ENCODE measurements around the gene SPACA6.
A peak's percentile ranks its signal among the peaks of the same experiment; 100 is the strongest.
"Not testable (repeated sequence)": the region's sequence is repeated elsewhere in the genome, so short reads cannot be mapped to it uniquely, and the experiment has no call there.

SPACA6 gene

DNA sequence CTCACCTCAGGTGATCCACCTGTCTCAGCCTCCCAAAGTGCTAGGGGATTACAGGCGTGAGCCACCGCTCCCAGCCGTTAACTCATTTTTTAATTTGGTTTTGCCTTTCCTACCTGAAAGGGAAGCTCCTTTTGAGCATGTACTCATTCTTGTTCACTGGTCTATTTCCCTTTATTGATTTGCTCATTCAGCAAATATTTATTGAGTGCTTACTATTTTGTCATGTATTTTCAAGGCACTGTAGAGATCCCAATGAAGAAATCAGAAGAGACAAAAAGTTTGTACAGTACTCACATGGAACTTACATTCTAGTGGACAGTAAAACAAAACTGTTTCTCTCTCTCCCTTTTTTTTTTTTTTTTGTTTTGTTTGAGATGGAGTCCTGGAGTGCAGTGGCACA is 13.8 kb downstream of the SPACA6 start:
- no peak for DNase-seq

- DNase-seq, result no peak
Observed at GRCh38 chr19:51708811-51709210, 15.7 kb downstream of the SPACA6 start.

DNA sequence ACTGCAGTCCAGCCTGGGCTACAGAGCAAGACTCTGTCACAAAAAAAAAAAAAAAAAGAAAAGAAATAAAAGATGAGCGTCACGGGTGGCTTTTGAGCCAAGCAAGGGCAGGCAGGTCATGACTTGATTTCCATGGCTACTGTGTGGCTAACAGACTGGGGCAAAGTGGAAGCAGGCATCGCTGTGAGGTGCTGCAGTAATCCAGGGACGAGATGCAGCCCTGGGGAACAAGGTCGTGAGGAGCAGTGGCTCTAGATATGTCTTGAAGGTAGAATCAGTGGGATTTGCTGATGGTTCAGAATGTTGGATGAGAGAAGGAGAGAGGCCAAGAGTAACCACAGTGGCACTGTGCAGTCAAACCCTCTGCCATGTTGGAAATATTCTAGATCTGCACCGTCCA is 16.4 kb downstream of the SPACA6 start:
- DNase-seq, result no peak

DNA sequence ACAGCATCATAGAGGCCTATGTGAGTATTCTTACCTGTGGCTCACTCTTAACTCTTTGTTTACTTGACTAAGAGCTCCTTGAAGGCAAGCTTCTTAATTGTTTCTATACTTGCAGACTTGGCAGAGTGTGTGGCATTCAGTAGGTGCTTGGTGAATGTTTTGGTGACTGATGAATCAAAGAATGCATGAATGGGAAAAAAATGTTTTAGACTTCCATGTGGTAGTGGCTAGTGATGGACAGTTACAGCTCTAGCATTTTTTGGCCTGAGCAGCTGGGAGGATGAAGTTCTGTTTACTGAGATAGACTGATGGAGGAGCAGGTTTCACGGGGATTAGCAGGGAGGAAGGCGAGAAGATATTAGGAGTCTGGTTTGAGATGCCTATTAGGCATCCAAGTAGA is 17.0 kb downstream of the SPACA6 start:
- DNase-seq, result no peak

DNA sequence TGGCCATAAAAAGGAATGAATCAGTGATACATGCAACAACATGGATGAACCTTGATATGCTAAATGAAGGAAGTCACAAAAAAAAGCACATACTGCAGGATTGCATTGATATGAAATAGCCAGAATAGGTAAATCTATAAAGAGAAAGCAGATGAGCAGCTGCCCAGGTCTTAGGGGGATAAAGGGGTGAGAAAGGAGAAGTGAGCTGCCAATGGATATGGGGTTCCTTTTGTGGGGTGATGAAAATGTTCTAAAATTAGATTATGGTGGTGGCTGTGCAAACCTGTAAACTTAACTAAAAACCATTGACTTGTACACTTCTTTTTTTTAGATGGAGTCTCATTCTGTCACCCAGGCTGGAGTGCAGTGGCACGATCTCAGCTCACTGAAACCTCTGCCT is 18.6 kb downstream of the SPACA6 start:
- DNase-seq, result no peak

DNA sequence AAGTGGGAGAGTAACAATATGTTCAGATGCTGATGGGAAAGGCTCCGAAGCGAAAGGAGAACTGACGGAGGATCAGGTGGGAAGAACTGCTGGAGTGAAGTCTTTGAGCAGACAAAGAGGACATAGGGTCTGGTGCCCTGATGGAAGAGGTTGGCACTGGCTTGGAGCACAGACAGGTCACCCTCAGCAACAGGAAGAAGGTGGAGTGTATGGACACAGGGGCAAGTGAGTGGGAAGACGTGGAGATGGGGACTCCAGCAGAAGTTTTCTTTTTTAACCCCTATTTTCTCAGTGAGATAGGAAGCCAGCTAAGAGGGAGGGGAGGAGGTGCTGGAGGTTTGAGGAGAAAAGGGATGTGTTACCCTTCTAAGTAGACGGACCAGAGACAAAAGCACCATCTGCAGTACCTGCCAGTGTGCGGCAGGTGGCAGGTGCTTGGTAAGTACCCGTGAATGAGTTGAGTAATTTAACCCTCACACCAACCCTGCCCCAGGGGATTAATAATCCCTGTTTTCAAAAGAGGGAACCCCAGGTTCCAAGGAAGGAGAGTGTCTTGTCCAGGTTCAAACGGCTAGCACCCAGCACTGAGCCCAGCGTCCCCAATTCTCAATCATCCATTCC is 19.4 kb downstream of the SPACA6 start:
- DNase-seq, result peak; percentile 1 to 12

DNA sequence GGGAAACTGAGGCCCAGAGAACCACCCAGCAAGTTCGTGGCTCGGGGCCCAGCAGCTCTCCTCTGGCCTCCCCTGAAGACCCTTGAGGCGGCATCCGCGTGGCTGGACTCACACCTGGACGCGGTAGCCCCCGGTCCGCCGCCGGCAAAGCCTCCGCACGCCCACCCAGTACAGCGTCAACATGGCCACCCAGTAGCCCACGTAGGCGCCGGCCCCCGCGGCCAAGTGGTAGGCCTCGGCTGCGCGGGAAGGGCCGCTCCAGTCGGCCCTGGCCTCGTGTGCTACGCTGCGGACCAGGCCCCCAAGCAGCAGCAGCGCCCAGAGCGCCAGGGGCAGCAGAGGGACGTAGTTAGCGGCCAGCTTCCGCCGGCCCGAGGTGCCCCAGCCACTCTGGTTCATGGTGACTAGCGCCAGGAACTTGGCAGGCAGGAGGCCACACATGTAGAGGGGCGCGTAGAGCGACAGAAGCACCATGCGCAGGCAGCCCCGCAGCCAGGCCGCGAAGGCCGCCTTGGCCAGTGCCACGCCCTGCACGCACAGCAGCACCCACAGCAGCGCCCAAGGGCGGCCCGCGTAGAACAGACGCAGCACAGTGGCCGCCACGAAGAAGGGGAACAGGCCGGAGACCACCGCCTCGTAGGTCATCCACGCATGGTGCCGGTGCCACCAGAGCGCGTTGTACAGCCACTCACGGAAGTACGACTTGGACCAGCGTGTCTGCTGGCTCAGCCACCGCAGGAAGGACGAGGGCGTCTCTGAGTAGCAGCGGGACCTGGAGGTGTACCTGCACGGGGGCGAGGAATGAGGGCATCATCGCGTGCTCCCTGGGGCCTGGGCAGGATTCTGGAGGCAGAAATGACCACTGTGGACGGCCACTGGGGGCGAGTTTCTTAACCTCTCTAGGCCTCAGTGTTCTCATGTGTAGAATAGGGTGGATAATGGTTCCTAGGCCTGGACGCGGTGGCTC is 20.5 kb downstream of the SPACA6 start:
- DNase-seq, result no peak

DNA sequence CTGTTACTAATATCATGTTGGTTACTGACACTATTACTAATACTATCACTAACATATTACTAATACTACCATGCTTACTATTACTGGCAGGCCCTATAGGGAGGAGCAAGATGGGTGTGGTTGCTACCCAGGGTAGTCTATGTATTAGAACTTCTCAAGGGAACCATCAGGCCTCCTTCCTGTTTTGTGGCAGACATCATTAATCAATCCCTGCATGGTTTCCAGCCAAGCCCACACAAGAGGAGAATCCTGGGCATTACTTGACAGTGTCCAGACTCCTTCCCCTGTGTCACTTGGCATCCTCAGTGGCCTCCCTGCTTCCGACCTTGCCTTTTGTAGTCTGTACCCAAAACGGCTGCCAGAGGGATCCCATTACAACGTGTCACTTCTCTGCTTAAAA is 21.7 kb downstream of the SPACA6 start:
- peak in 1 of 2 experiments; percentile 16 for DNase-seq

- DNase-seq, result no peak
Observed at GRCh38 chr19:51715850-51716249, 22.7 kb downstream of the SPACA6 start.

DNA sequence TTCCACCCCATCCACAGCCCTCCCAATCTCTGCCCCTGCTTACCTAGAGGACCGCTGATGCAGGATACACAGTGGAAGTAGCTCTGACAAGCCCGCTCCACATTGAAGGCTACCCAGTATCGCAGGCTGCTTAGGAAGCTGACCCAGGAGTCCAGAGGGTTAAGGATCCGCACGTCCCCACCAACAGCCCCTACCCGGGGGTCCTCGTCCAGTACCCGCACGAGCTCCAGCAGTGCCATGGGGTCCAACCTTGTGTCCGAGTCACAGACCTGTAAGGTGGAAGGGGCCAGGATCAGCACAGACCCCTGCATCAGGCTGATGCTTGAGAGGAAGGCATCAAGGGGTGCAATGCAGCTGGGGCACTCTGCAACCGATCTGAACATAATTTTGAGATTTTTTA is 23.8 kb downstream of the SPACA6 start:
- DNase-seq, result no peak

- DNase-seq, result no peak
Observed at GRCh38 chr19:51719251-51719988, 26.3 kb downstream of the SPACA6 start.

- no peak for DNase-seq
Observed at GRCh38 chr19:51721905-51722304, 28.8 kb downstream of the SPACA6 start.

DNA sequence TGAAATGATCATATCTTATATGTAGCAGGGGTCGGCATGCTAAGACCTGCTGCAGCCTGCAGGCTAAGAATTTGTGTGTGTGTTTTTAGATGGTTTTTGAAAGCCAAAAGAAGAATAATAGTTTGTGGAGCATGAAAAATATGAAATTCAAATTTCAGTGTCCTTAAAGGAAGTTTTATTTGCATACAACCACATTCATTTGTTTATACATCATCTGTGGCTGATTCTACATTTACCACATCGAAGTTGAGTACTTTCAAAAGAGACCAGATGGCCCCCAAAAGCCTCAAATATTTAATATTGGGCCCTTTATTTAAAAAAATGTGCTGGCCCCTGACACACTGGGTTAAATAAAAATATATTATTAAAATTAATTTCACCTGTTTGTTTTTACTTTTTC is 29.4 kb downstream of the SPACA6 start:
- DNase-seq, result no peak

DNA sequence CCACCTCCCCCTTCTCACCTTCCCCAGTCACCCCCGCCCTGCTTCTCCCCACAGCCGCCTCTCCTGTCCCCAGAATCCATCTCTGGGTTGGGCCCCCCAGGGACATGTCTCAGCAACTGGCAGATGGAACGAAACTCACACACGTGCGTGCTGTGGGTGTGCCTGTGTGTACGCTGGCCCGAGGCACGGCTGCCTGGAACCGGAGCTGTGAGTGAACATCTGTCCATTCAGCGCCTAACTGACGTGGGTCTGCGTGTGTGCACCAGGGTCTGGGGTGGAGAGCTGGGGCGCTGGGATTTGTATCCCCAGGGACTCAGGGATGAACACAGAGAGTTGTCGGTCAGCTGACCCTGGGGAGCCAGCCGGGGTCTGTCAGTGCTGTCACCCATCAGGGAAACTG is 31.4 kb downstream of the SPACA6 start:
- DNase-seq, result no peak

DNA sequence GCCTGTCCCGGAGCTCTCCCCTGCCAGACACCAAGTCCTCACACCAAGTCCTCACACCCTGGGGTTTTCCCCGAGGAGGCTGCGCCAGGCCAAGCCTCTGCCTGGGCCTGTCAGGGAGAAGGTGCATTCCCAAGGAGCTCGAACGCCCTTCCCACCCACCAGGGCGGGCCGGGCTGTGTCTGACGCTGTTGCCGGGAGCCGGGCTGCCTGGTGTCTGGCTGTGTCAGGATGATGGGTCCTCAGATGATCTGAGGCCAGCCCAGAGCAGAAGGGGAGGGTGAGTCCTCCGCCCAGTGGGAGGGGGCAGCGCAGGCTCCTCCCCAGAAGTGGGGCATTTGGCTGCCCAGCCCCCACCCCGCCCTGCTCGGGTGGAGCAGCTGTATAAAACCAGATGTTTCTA is 32.9 kb downstream of the SPACA6 start:
- no peak for DNase-seq

DNA sequence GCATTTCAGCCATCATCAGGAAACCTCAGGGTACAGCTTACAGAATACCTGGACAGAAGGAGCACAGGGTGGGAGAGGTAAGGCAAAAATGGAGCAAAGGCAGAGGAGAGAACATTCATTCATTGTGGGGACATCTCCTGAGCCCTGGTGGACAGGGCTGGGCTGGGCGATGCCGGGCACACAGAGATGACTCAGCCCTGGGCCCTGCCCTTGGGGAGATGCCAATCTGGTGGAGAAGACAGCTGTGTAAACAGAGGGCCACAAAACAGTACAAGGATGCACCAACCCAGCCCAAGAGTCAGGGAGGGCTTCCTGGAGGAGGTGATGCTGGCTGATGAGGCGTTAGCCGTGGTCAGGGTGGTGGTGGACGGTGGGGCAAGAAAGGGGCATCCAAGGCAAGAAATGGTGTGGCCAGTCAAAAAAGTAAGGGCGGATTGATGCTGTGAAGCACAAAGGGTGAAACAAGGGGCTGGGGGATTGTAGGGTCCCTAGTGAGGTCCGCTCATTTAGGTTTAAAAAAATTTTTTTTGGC is 34.3 kb downstream of the SPACA6 start:
- DNase-seq, result no peak

GRCh38 chr19:51729781-51730180 is 36.7 kb downstream of the SPACA6 start:
- no peak for DNase-seq

DNA sequence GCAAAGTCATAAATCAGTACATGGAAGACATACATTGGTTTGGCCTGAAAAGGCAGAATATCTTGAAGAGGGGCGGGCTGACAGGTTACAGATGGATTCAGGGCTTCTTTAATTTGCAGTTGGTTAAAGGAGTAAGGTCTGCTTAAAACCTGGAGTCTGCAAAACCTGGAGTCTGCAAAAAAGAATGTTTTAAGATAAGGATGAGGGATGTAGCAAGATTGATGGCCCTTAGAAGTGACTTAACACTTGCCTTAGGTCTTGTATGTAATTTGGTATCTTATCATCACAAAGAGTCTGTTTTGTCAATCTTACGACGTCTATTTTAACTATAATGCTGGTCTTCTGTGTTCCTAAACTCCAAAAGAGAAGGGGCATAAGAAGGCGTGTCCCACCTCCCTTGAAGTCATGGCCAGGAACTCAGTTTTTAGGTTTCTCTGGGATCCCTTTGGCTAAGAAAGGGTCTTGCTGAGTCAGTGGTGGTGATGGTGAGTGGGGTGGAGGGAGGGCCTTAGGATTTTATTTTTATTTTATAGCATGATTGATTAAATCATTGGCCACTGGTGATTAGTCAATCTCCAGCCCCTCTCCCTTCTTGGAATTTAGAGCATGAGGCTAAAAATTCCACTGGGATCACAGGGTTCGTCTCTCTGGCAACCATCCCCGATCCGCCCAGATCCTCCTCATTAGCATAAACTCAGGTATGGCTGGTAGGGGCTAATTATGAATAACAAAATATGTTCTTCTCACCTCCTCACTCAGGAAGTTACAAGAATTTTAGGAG is 40.8 kb downstream of the SPACA6 start:
- DNase-seq, result no peak

- DNase-seq, result peak; percentile 97 to 98
Observed at GRCh38 chr19:51735759-51736449, 42.8 kb downstream of the SPACA6 start.

DNA sequence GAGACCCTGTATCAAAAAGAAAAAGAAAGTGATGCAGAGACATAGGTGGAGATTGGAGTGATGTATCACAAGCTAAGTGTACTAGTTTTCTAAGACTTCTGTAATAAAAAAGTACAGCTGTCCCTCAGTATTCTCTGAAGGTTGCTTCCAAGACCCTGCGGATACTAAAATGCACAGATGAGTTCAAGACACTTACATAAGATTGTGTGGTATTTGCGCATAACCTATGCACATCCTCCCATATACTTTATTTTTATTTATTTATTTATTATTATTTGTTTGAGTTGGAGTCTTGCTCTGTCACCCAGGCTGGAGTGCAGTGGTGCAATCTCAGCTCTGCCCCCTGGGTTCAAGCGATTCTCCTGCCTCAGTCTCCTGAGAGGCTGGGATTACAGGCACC is 44.3 kb downstream of the SPACA6 start:
- no peak for DNase-seq

DNA sequence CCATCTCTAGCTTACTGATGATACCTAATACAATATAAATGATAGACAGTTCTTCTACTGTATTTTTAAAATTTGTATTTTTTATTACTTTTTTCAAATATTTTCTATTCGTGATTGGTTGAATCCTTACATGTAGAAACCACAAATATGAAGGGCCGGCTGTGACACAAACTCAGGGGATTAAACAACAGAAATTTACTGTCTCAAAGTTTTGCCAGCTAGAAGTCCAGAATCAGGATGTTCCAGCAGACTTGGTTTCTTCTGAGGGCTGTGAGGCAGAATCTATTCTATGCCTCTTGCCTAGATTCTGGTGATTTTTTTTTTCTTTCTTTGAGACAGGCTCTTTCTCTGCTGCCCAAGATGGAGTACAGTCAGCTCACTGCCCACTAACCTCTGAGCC is 44.8 kb downstream of the SPACA6 start:
- DNase-seq, result no peak

GRCh38 chr19:51738523-51738922 is 45.4 kb downstream of the SPACA6 start:
- not testable (repeated sequence) for DNase-seq

Data from AML-193 (cell line).